Smooth muscle cell (in vitro differentiated cells): ENCODE measurements around the gene HS6ST1. TPM values are rescaled to one million over a fixed set of nuclear protein-coding genes. Genes with fewer than 3 reads are reported as not detected.
A peak's percentile ranks its signal among the peaks of the same experiment; 100 is the strongest.

ENCODE experiments used
- DNase-seq: peaks from one replicate; lab custom pipeline; 2025; ENCODE audit not compliant: unreplicated experiment; lab: John Stamatoyannopoulos, UW
- H2AFZ ChIP-seq: fragments of 200-600 bp; sonication (generic); 2 replicates; pipeline ENCODE4 v1.6.0; 2016; ENCODE audit warnings: antibody characterized with exemption, low read depth, mild to moderate bottlenecking
- H3F3A ChIP-seq: fragments of 200-600 bp; sonication (generic); 2 replicates; pipeline ENCODE4 v1.6.0; 2017; ENCODE audit warnings: antibody characterized with exemption, low read depth
- H3K27ac ChIP-seq: fragments of 200-600 bp; sonication (generic); 2 replicates; pipeline ENCODE4 v1.5.1; 2016; ENCODE audit warnings: low read depth, mild to moderate bottlenecking
- H3K27me3 ChIP-seq: fragments of 200-600 bp; sonication (generic); 2 replicates; pipeline ENCODE4 v1.6.1; 2016; ENCODE audit warnings: low read depth, mild to moderate bottlenecking
- H3K36me3 ChIP-seq: fragments of 200-600 bp; sonication (generic); 2 replicates; pipeline ENCODE4 v1.5.1; 2016; ENCODE audit warnings: low read depth
- H3K4me1 ChIP-seq: fragments of 200-600 bp; sonication (generic); 2 replicates; pipeline ENCODE4 v1.5.1; 2016; ENCODE audit warnings: low read depth
- H3K4me2 ChIP-seq: fragments of 200-600 bp; sonication (generic); 2 replicates; pipeline ENCODE4 v1.6.0; 2016; ENCODE audit warnings: mild to moderate bottlenecking
- H3K4me3 ChIP-seq: fragments of 200-600 bp; sonication (generic); 2 replicates; pipeline ENCODE4 v1.5.1; 2016; ENCODE audit warnings: mild to moderate bottlenecking
- H3K79me2 ChIP-seq: fragments of 200-600 bp; sonication (generic); 2 replicates; pipeline ENCODE4 v1.6.0; 2016; ENCODE audit warnings: low read depth, mild to moderate bottlenecking
- H3K9ac ChIP-seq: fragments of 200-600 bp; sonication (generic); 2 replicates; pipeline ENCODE4 v1.6.0; 2016; ENCODE audit warnings: low read depth
- H3K9me3 ChIP-seq: fragments of 200-600 bp; sonication (generic); replicated peaks from 2 replicates; pipeline ENCODE4 v1.5.1; 2016; ENCODE audit warnings: low read depth
- H4K20me1 ChIP-seq: fragments of 200-600 bp; sonication (generic); 2 replicates; pipeline ENCODE4 v1.6.0; 2016; ENCODE audit warnings: low read depth
- CTCF ChIP-seq: fragments of 200-600 bp; sonication (generic); IDR thresholded peaks from 2 replicates; pipeline ENCODE4 v1.5.1; 2017; ENCODE audit warnings: borderline replicate concordance, mild to moderate bottlenecking, antibody characterized with exemption; ENCODE audit not compliant: insufficient read depth, poor library complexity, severe bottlenecking
- WGBS: methylation state at CpG from one replicate; pipeline ENCODE4 v1.1.7; 2016; ENCODE audit warnings: low lambda C conversion rate; 5-methylcytosine and 5-hydroxymethylcytosine counted together
- polyA plus RNA-seq: library from polyadenylated mRNA; unstranded; fragments of >200 nt; fragmentation: Nextera tagmentation; extraction: Ambion mirVana; gene quantifications from 2 replicates; pipeline ENCODE4 v1.2.1, GENCODE V29; 2016
- total RNA-seq: library from RNA; depleted of rRNA; stranded (reverse); fragments of >200 nt; gene quantifications from 2 replicates; pipeline ENCODE4 v1.2.3, GENCODE V29; 2014

The HS6ST1 gene
- total and polyA plus RNA-seq, 2 experiments from 2014 or later: 9.3 to 13.0 TPM

GRCh38 chr2:128365217-128365905, 46.7 kb upstream of the HS6ST1 start:
- Histone ChIP-seq H3K79me2 (no peaks in the 10 kb centered on the region), H3K9me3 (no peaks in the 10 kb centered on the region), H2AFZ (no peak overlapping the region), H3F3A (no peaks in the 10 kb centered on the region), H4K20me1 (no peaks in the 10 kb centered on the region), H3K27ac (no peak overlapping the region), H3K4me1 (peaks cover 19% of the 10 kb centered on the region), H3K27me3 (no peaks in the 10 kb centered on the region), H3K9ac (no peak overlapping the region), H3K4me3 (no peak overlapping the region), H3K4me2 (no peak overlapping the region), H3K36me3 (no peaks in the 10 kb centered on the region)
- no peak for TF ChIP-seq CTCF
- 94% methylated on average over 12 of the region's 12 CpGs for WGBS
- no peak for DNase-seq

GRCh38 chr2:128364441-128364911, 45.8 kb upstream of the HS6ST1 start:
- no peak for TF ChIP-seq CTCF
- no peaks in the 10 kb centered on the region for H3K36me3 ChIP-seq
- DNase-seq: no peak
- H3K4me2 ChIP-seq: no peak overlapping the region
- H3K9ac ChIP-seq: no peak overlapping the region
- H3K79me2 ChIP-seq: no peaks in the 10 kb centered on the region
- H3K4me1 ChIP-seq: peaks cover 19% of the 10 kb centered on the region
- H3K27ac ChIP-seq: no peak overlapping the region
- H3K9me3 ChIP-seq: no peaks in the 10 kb centered on the region
- H2AFZ ChIP-seq: no peak overlapping the region
- H4K20me1 ChIP-seq: no peaks in the 10 kb centered on the region
- H3F3A ChIP-seq: no peaks in the 10 kb centered on the region
- no peaks in the 10 kb centered on the region for H3K27me3 ChIP-seq
- no peak overlapping the region for H3K4me3 ChIP-seq
- 100% methylated on average over 8 of the region's 8 CpGs for WGBS

GRCh38 chr2:128363934-128364361, 45.3 kb upstream of the HS6ST1 start:
- H3K4me2 ChIP-seq: no peak overlapping the region
- H3K27me3 ChIP-seq: no peaks in the 10 kb centered on the region
- H3K9me3 ChIP-seq: no peaks in the 10 kb centered on the region
- peaks cover 19% of the 10 kb centered on the region for H3K4me1 ChIP-seq
- H4K20me1 ChIP-seq: no peaks in the 10 kb centered on the region
- 70% methylated on average over 11 of the region's 11 CpGs for WGBS
- H3K36me3 ChIP-seq: no peaks in the 10 kb centered on the region
- H3K9ac ChIP-seq: no peak overlapping the region
- H3F3A ChIP-seq: no peaks in the 10 kb centered on the region
- H3K27ac ChIP-seq: no peak overlapping the region
- TF ChIP-seq CTCF: no peak
- H2AFZ ChIP-seq: no peak overlapping the region
- H3K4me3 ChIP-seq: no peak overlapping the region
- H3K79me2 ChIP-seq: no peaks in the 10 kb centered on the region
- no peak for DNase-seq

GRCh38 chr2:128362889-128363228, 44.2 kb upstream of the HS6ST1 start:
- no peak for TF ChIP-seq CTCF
- no peaks in the 10 kb centered on the region for H3K27me3 ChIP-seq
- H2AFZ ChIP-seq: no peak overlapping the region
- H3K4me3 ChIP-seq: no peak overlapping the region
- no peak overlapping the region for H3K9ac ChIP-seq
- 0% methylated on average over 6 of the region's 6 CpGs for WGBS
- no peaks in the 10 kb centered on the region for H3K9me3 ChIP-seq
- H3K79me2 ChIP-seq: no peaks in the 10 kb centered on the region
- no peaks in the 10 kb centered on the region for H3K36me3 ChIP-seq
- peak overlapping the region; percentile 44 for H3K4me2 ChIP-seq
- no peak for DNase-seq
- no peaks in the 10 kb centered on the region for H3F3A ChIP-seq
- peak overlapping the region; percentile 16 for H3K27ac ChIP-seq
- H3K4me1 ChIP-seq: peaks cover 19% of the 10 kb centered on the region
- no peaks in the 10 kb centered on the region for H4K20me1 ChIP-seq
